Measurements from ENCODE around the gene OCA2.
"Not testable (repeated sequence)": the region's sequence is repeated elsewhere in the genome, so short reads cannot be mapped to it uniquely, and the experiment has no call there.

Gene OCA2

GRCh38 chr15:28023422-28023821 is 75.7 kb downstream of the OCA2 start:
- DNase-seq (ENCODE audit: low read depth in 2 of 2), result no peak

- DNase-seq (ENCODE audit: low read depth in 2 of 2), result no peak
These were observed 76.2 kb downstream of the OCA2 start for GRCh38 chr15:28022961-28023360.

GRCh38 chr15:28022181-28022580 is 76.9 kb downstream of the OCA2 start:
- no peak for DNase-seq (ENCODE audit: low read depth in 2 of 2)

- no peak for DNase-seq (ENCODE audit: low read depth in 2 of 2)
These were observed 77.7 kb downstream of the OCA2 start for GRCh38 chr15:28021281-28022039.

- DNase-seq (ENCODE audit: low read depth in 2 of 2), result no peak
These were observed 78.5 kb downstream of the OCA2 start for GRCh38 chr15:28020644-28021043.

GRCh38 chr15:28019594-28020309 is 79.4 kb downstream of the OCA2 start:
- DNase-seq (ENCODE audit: low read depth in 2 of 2), result no peak

GRCh38 chr15:28018291-28019044 is 80.6 kb downstream of the OCA2 start:
- no peak for DNase-seq (ENCODE audit: low read depth in 2 of 2)

- no peak for DNase-seq (ENCODE audit: low read depth in 2 of 2)
These were observed 81.6 kb downstream of the OCA2 start for GRCh38 chr15:28017423-28017924.

- no peak for DNase-seq (ENCODE audit: low read depth in 2 of 2)
These were observed 83.3 kb downstream of the OCA2 start for GRCh38 chr15:28015855-28016254.

- DNase-seq (ENCODE audit: low read depth in 2 of 2), result no peak
These were observed 84.4 kb downstream of the OCA2 start for GRCh38 chr15:28014623-28015200.

GRCh38 chr15:28013976-28014375 is 85.1 kb downstream of the OCA2 start:
- no peak for DNase-seq (ENCODE audit: low read depth in 2 of 2)

- DNase-seq (ENCODE audit: low read depth in 2 of 2), result no peak
These were observed 85.6 kb downstream of the OCA2 start for GRCh38 chr15:28013480-28013879.

GRCh38 chr15:28012231-28012630 is 86.9 kb downstream of the OCA2 start:
- DNase-seq (ENCODE audit: low read depth in 2 of 2), result no peak

GRCh38 chr15:28008175-28008574 is 90.9 kb downstream of the OCA2 start:
- not testable (repeated sequence) for DNase-seq (ENCODE audit: low read depth in 2 of 2)

- no peak for DNase-seq (ENCODE audit: low read depth in 2 of 2)
These were observed 92.8 kb downstream of the OCA2 start for GRCh38 chr15:28006116-28006905.

GRCh38 chr15:28005004-28005527 is 94.0 kb downstream of the OCA2 start:
- DNase-seq (ENCODE audit: low read depth in 2 of 2), result no peak

GRCh38 chr15:28004143-28005003 is 94.7 kb downstream of the OCA2 start:
- no peak for DNase-seq (ENCODE audit: low read depth in 2 of 2)

- DNase-seq (ENCODE audit: low read depth in 2 of 2), result no peak
These were observed 95.6 kb downstream of the OCA2 start for GRCh38 chr15:28003302-28004037.

- no peak for DNase-seq (ENCODE audit: low read depth in 2 of 2)
These were observed 96.2 kb downstream of the OCA2 start for GRCh38 chr15:28002867-28003266.
